Stimulated activated CD4-positive, alpha-beta T cell treated with anti-CD3 and anti-CD28 coated beads, TNF-alpha, amount 100 ng/mL, for 48 hours (primary cell): Measurements from ENCODE around the gene CASK.
"Not testable (repeated sequence)": the region's sequence is repeated elsewhere in the genome, so short reads cannot be mapped to it uniquely, and the experiment has no call there.

Experiments
- DNase-seq, 3 donors: peaks; one replicate each; pipeline ENCODE4 v3.0.0-alpha.2; 2020; ENCODE audit warnings: low read depth in 3 of 3

Gene CASK

GRCh38 chrX:41634284-41634683 is 289.1 kb downstream of the CASK start:
- no peak for DNase-seq

- no peak for DNase-seq
Measured at GRCh38 chrX:41630091-41630490, 293.3 kb downstream of the CASK start.

GRCh38 chrX:41629539-41629938 is 293.8 kb downstream of the CASK start:
- no peak for DNase-seq

GRCh38 chrX:41621222-41621723 is 302.1 kb downstream of the CASK start:
- no peak for DNase-seq

- DNase-seq: no peak
Measured at GRCh38 chrX:41619221-41619620, 304.1 kb downstream of the CASK start.

GRCh38 chrX:41616935-41617334 is 306.4 kb downstream of the CASK start:
- DNase-seq: no peak

- DNase-seq: no peak
Measured at GRCh38 chrX:41616255-41616654, 307.1 kb downstream of the CASK start.

GRCh38 chrX:41608244-41608643 is 315.1 kb downstream of the CASK start:
- DNase-seq: no peak

- DNase-seq: no peak
Measured at GRCh38 chrX:41607264-41607832, 316.0 kb downstream of the CASK start.

GRCh38 chrX:41606057-41606456 is 317.3 kb downstream of the CASK start:
- not testable (repeated sequence) for DNase-seq

- no peak for DNase-seq
Measured at GRCh38 chrX:41604766-41605543, 318.4 kb downstream of the CASK start.

GRCh38 chrX:41604177-41604576 is 319.2 kb downstream of the CASK start:
- DNase-seq: no peak

- DNase-seq: no peak
Measured at GRCh38 chrX:41603596-41603995, 319.8 kb downstream of the CASK start.

GRCh38 chrX:41602816-41603345 is 320.5 kb downstream of the CASK start:
- no peak for DNase-seq

- no peak for DNase-seq
Measured at GRCh38 chrX:41600291-41600690, 323.1 kb downstream of the CASK start.

GRCh38 chrX:41599507-41599906 is 323.8 kb downstream of the CASK start:
- no peak for DNase-seq

GRCh38 chrX:41596596-41596995 is 326.8 kb downstream of the CASK start:
- DNase-seq: no peak

- no peak for DNase-seq
Measured at GRCh38 chrX:41594634-41595033, 328.7 kb downstream of the CASK start.

- DNase-seq: no peak
Measured at GRCh38 chrX:41591906-41592305, 331.4 kb downstream of the CASK start.

- DNase-seq: no peak
Measured at GRCh38 chrX:41590641-41591040, 332.7 kb downstream of the CASK start.

- no peak for DNase-seq
Measured at GRCh38 chrX:41589634-41590270, 333.6 kb downstream of the CASK start.

- DNase-seq: no peak
Measured at GRCh38 chrX:41588271-41588670, 335.1 kb downstream of the CASK start.
